ENCODE data around the gene TUBG1.

TUBG1 gene

DNA sequence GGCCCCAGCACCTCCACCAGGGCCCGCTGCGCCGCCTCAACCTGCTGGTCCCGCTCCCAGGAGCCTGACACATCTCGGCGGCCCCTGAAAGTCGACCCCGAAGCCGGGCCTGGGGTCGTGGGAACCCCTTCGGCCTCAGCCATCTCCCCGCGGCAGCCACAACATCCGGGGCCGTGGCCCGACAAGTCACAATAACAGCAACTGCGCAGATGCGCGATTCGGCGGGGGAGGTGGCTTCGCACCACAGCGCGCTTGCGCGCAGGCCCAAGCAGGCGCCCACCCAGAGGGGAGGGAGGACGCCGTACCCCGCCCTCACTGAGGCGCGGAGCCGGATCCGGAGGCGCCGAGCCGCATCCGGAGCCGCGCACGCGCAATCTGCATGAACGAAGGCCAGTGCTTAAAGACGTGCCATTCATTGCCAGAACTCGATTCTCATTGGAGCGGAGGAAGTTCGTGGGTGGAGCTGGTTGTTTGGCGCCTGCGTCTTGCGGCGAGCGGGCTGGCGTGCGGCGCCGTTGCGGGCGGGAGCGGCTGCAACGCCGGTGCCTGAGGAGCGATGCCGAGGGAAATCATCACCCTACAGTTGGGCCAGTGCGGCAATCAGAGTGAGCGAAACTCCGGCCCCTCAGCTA, at the start of gene TUBG1, which contains the start of gene RETREG3:
Gene TUBG1, plus strand, starts transcription at position 502 of the 632 bp plus-strand sequence. Its CDS starts 55 bp downstream, at position 557.
Gene RETREG3, minus strand, starts transcription at position 193 of the 632 bp plus-strand sequence. Its CDS starts 50 bp downstream, at position 143.
- TF ChIP-seq, protein P1, sequence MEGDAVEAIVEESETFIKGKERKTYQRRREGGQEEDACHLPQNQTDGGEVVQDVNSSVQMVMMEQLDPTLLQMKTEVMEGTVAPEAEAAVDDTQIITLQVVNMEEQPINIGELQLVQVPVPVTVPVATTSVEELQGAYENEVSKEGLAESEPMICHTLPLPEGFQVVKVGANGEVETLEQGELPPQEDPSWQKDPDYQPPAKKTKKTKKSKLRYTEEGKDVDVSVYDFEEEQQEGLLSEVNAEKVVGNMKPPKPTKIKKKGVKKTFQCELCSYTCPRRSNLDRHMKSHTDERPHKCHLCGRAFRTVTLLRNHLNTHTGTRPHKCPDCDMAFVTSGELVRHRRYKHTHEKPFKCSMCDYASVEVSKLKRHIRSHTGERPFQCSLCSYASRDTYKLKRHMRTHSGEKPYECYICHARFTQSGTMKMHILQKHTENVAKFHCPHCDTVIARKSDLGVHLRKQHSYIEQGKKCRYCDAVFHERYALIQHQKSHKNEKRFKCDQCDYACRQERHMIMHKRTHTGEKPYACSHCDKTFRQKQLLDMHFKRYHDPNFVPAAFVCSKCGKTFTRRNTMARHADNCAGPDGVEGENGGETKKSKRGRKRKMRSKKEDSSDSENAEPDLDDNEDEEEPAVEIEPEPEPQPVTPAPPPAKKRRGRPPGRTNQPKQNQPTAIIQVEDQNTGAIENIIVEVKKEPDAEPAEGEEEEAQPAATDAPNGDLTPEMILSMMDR (IDR thresholded peaks at IDR 0.05; ENCODE audit: low read depth, low read length), result no peak; the same call in 1 of the 2 replicates
- peak within 1 kb of the TSS; percentile 99 for H3K4me3 ChIP-seq (ENCODE audit: low read depth, low read length)

DNA sequence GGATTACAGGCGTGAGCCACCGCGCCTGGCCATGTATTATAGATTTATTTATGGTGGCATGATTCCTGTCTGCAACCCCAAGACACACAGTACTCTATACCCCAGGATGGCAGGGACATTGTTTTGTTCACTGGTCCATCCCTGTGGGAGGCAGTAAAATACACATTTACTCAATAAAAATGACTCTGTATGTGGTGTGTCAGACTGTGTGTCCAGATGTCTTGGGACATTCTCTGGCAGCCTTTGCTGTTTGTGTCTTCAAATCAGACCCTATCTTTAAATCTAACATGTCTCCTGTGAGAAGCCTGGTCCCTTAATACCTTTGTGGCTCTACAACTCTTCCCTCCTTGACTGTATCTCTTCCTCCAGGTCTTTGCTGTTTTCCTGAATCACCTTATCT, 49.2 kb upstream of the TUBG1 start:
- H3K4me3 ChIP-seq (ENCODE audit: low read depth, low read length), result no peak overlapping the region
- TF ChIP-seq, protein P1 (IDR thresholded peaks at IDR 0.05; ENCODE audit: low read depth, low read length), result no peak

DNA sequence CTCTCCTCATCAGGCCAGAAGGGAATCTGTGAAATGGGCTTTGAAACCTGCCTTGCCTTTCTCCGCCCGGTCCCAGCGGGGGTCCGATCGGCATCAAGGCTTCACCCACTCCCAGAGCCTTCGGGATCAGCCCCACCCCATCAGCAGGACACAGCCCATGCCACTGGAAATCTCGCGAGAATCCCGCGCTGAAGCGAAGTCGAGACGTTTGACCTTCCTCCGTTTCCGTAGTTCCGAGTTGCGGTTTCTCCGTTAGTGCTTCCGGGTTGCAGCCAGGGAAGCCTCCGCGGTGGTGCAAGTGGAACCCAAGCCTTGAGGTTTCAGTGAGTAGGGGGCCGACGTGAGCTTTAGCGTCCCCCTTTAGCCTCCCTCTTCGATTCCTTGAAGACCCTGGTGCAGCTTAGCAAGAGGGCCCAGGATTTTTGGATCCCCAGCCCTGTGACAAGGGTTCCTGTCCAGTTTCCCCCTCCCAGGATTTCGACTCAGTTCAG, 47.5 kb upstream of the TUBG1 start, which contains the start of gene COASY:
Gene COASY, plus strand, starts transcription at position 252 of the 491 bp plus-strand sequence. CDS start 475 bp downstream, outside the sequence.
- TF ChIP-seq, protein P1 (IDR thresholded peaks at IDR 0.05; ENCODE audit: low read depth, low read length), result no peak
- H3K4me3 ChIP-seq (ENCODE audit: low read depth, low read length), result peak within 1 kb of the TSS; percentile 95

DNA sequence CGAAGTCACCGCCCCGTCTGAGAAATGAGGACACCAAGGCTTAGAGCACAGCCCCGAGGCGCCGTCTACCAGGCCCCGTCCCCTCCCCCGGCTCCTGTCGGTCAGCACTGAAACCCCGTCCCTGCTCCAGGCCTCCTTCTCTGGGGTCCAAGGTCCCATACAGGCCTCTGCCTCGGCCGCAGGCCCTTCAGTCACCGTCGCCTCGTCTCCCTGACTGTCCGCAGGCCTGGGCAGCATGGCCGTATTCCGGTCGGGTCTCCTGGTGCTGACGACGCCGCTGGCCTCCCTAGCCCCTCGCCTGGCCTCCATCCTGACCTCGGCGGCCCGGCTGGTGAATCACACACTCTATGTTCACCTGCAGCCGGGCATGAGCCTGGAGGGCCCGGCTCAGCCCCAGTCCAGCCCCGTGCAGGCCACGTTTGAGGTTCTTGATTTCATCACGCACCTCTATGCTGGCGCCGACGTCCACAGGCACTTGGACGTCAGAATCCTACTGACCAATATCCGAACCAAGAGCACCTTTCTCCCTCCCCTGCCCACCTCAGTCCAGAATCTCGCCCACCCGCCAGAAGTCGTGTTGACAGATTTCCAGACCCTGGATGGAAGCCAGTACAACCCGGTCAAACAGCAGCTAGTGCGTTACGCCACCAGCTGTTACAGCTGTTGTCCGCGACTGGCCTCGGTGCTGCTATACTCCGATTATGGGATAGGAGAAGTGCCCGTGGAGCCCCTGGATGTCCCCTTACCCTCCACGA, 46.9 kb upstream of the TUBG1 start:
- TF ChIP-seq, protein P1 (IDR thresholded peaks at IDR 0.05; ENCODE audit: low read depth, low read length), result no peak
- peak overlapping the region; percentile 95 for H3K4me3 ChIP-seq (ENCODE audit: low read depth, low read length)

DNA sequence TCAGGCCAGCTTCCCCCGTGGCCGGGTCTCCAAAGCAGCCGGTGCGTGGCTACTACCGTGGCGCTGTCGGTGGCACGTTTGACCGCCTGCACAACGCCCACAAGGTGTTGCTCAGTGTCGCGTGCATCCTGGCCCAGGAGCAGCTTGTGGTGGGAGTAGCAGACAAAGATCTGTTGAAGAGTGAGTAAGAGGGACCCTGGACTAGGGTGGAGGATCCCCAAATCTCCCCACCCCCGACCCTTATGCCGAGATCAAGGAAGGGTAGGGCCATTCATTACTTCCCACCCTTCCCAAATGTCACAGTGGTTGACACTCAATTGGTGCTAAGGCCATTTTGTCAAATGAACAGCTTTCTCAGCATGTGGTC, 46.4 kb upstream of the TUBG1 start:
- TF ChIP-seq, protein P1 (IDR thresholded peaks at IDR 0.05; ENCODE audit: low read depth, low read length), result no peak
- peak overlapping the region; percentile 95 for H3K4me3 ChIP-seq (ENCODE audit: low read depth, low read length)

DNA sequence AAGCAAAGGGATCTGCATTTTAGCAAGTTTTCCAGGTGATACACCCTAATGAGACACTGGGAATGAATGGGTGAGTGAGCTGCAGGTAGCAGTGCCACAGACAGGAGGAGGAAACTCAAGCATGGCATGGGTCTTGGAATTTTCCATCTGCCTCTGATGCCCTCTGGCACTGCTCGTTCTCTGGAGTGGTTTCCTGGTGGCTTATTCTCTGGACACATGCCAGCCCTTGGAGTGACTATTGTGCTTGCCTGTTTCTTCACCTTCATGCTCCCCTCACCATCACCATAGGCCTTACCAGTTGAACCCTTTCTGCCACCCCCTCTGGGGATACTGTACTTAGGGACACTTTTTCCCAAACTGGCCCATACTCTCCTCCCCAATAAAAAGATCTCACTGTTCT, 45.9 kb upstream of the TUBG1 start:
- peak overlapping the region; percentile 95 for H3K4me3 ChIP-seq (ENCODE audit: low read depth, low read length)
- TF ChIP-seq, protein P1 (IDR thresholded peaks at IDR 0.05; ENCODE audit: low read depth, low read length), result no peak

DNA sequence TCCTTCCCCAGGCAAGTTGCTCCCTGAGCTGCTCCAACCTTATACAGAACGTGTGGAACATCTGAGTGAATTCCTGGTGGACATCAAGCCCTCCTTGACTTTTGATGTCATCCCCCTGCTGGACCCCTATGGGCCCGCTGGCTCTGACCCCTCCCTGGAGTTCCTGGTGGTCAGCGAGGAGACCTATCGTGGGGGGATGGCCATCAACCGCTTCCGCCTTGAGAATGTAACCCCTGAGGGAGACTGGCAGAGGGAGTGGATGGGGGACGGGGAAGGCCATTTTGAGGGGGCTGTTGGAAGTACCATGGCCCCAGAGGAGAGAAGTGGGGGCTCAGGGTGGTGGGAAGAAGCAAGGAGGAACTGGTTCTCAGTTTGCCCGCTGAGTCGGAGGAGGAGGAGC, 45.5 kb upstream of the TUBG1 start:
- H3K4me3 ChIP-seq (ENCODE audit: low read depth, low read length), result no peak overlapping the region
- TF ChIP-seq, protein P1 (IDR thresholded peaks at IDR 0.05; ENCODE audit: low read depth, low read length), result no peak

All from WI38 (cell line).